Astrocyte (in vitro differentiated cells and primary cell): ENCODE data around the gene EHBP1.
A peak's percentile ranks its signal among the peaks of the same experiment; 100 is the strongest.

Experiments
- EZH2 ChIP-seq: IDR thresholded peaks from 2 replicates; pipeline ENCODE4 v1.6.1; 2012; ENCODE audit warnings: mild to moderate bottlenecking, low read length, inconsistent platforms; ENCODE audit not compliant: insufficient read depth
- TF ChIP-seq, protein P1 (sequence below): IDR thresholded peaks from 2 replicates; pipeline ENCODE4 v1.5.1; 2011; ENCODE audit warnings: low read depth, mild to moderate bottlenecking, inconsistent platforms, low read length, moderate library complexity; ENCODE audit not compliant: insufficient read depth

DNA sequence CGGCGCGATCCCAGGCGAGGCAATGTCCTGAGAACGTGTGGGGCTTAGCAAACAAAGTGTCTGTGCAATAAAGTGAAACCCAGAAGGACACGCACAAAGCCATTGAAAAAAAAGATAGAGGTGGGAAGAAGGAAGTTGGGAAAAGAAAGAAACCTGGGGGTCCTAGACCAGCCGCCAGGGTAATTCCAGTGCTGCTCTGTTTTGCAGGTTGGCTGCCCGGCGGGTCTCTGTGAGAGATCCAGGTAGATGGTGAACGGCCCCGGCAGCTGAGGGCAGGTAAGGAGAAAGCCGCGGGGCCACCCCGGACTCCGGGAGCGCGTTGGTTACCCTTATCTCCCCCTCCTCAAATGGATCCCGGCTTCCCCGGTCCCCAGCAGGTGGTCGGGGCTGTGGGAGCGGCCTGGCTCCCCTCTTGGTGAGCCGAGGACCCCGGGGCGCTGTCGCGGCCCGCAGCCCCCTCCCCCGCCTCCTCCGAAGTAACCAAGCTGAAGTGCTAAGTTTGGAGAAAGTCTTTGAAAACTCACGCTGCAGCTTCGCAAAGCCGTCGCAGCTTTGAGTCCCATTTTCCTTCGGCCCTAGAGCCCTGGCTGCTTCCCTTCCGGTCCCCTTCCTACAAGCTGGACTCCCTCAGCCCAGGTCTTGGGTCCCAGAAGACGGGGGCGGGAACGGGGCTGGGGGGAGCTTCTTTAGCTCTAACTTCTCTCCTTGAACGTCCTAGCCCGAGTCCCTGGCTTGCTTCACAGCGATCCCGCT, 345.7 kb downstream of the EHBP1 start:
- TF ChIP-seq, protein P1, sequence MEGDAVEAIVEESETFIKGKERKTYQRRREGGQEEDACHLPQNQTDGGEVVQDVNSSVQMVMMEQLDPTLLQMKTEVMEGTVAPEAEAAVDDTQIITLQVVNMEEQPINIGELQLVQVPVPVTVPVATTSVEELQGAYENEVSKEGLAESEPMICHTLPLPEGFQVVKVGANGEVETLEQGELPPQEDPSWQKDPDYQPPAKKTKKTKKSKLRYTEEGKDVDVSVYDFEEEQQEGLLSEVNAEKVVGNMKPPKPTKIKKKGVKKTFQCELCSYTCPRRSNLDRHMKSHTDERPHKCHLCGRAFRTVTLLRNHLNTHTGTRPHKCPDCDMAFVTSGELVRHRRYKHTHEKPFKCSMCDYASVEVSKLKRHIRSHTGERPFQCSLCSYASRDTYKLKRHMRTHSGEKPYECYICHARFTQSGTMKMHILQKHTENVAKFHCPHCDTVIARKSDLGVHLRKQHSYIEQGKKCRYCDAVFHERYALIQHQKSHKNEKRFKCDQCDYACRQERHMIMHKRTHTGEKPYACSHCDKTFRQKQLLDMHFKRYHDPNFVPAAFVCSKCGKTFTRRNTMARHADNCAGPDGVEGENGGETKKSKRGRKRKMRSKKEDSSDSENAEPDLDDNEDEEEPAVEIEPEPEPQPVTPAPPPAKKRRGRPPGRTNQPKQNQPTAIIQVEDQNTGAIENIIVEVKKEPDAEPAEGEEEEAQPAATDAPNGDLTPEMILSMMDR: no peak
- TF ChIP-seq EZH2: peak; percentile 77
